Panc1 (cell line): ENCODE data around the gene HOXB7. TPM values are rescaled to one million over a fixed set of nuclear protein-coding genes. Genes with fewer than 3 reads are reported as not detected.

Experiments
- ATAC-seq: fragments of 200-7000 bp; cut with Tn5 transposase; 2 replicates; pipeline ENCODE4 v1.9.1; 2020; ENCODE audit warnings: mild to moderate bottlenecking, moderate library complexity
- BruUV-seq: library from RNA; stranded (reverse); fragments of 400-500 nt; replicated peaks from 2 replicates; lab custom pipeline; 2021; lab: Mats Ljungman, UMichigan
- CTCF ChIA-PET: fragments of 300-600 bp; sonication (Branson Sonifier 250); formaldehyde crosslinking; loops from one replicate; lab custom pipeline; 2022; ENCODE audit warnings: antibody characterized with exemption; lab: Charles Lee
- POLR2A ChIA-PET: fragments of 300-600 bp; sonication (Branson Sonifier 250); formaldehyde crosslinking; loops from one replicate; lab custom pipeline; 2022; ENCODE audit warnings: antibody characterized with exemption; lab: Charles Lee
- DNase-seq: peaks from one replicate; pipeline ENCODE4 v3.0.0-alpha.2; 2010; ENCODE audit warnings: low read depth, low spot score
- H3K27ac ChIP-seq: 2 replicates; pipeline ENCODE4 v1.5.1; 2011; ENCODE audit warnings: mild to moderate bottlenecking, low read length, inconsistent platforms
- H3K27me3 ChIP-seq: fragments of 200-500 bp; sonication (Bioruptor generic); 2 replicates; pipeline ENCODE4 v1.6.0; 2014; ENCODE audit warnings: low read length, inconsistent platforms; ENCODE audit not compliant: control insufficient read depth, insufficient read depth
- H3K36me3 ChIP-seq: fragments of 200-500 bp; sonication (Bioruptor generic); 2 replicates; pipeline ENCODE4 v1.5.1; 2014; ENCODE audit warnings: inconsistent platforms, mild to moderate bottlenecking, low read length, moderate library complexity; ENCODE audit not compliant: control insufficient read depth, insufficient read depth
- H3K4me1 ChIP-seq: 2 replicates; pipeline ENCODE4 v1.5.1; 2011; ENCODE audit warnings: inconsistent platforms, mild to moderate bottlenecking, low read length, moderate library complexity; ENCODE audit not compliant: control insufficient read depth, insufficient read depth
- H3K4me3 ChIP-seq, 2 experiments: 2 replicates each; pipeline ENCODE4 v1.5.1; 2011 to 2012; ENCODE audit warnings: low read depth in 2 of 2, low read length in 2 of 2, mild to moderate bottlenecking in 2 of 2, inconsistent platforms in 1 of 2, moderate library complexity in 1 of 2
- H3K9me3 ChIP-seq: fragments of 200-500 bp; sonication (Bioruptor generic); 2 replicates; pipeline ENCODE4 v1.5.1; 2014; ENCODE audit warnings: low read depth, mild to moderate bottlenecking, inconsistent platforms, low read length, moderate library complexity; ENCODE audit not compliant: control insufficient read depth, insufficient read depth
- POLR2AphosphoS5 ChIP-seq: IDR thresholded peaks from 2 replicates; pipeline ENCODE4 v1.6.1; 2012; ENCODE audit warnings: mild to moderate bottlenecking, low read depth, low read length, moderate library complexity
- SIN3A ChIP-seq: IDR thresholded peaks from 2 replicates; pipeline ENCODE4 v1.6.1; 2012; ENCODE audit warnings: low read depth, mild to moderate bottlenecking, low read length, moderate library complexity, borderline replicate concordance; ENCODE audit not compliant: insufficient read depth
- TCF7L2 ChIP-seq: IDR thresholded peaks from 2 replicates; pipeline ENCODE4 v1.6.1; 2011; ENCODE audit warnings: mild to moderate bottlenecking, low read depth, low read length, inconsistent platforms
- in situ Hi-C: cut with HindIII; loops from 2 replicates; pipeline ENCODE4 v1.10.0; 2016; ENCODE audit warnings: low sequenced_read_pairs, low pct_unique_long_range_greater_than_20kb
- intact Hi-C: fragments of 100-400 bp; cut with micrococcal nuclease; formaldehyde crosslinking; loops from one replicate; pipeline ENCODE4 v1.10.0; 2022; ENCODE audit not compliant: unreplicated experiment
- total RNA-seq: library from RNA; stranded (reverse); gene quantifications from one replicate; pipeline ENCODE4 v1.2.1, GENCODE V29; 2021; ENCODE audit not compliant: unreplicated experiment
- TF ChIP-seq, protein P1 (sequence below): fragments of 450-650 bp; IDR thresholded peaks from 2 replicates; pipeline ENCODE4 v1.5.1; 2017; ENCODE audit warnings: mild to moderate bottlenecking
- TF ChIP-seq, protein P2 (sequence below), 2 experiments: IDR thresholded peaks; 2 replicates each; pipeline ENCODE4 v1.6.1; 2011 to 2012; ENCODE audit warnings: low read depth in 2 of 2, control low read depth in 1 of 2, low read length in 1 of 2, mild to moderate bottlenecking in 1 of 2, moderate library complexity in 1 of 2; ENCODE audit not compliant: insufficient read depth in 1 of 2

HOXB7 gene
- total RNA-seq, 1 experiment from 2014 or later: 44.0 TPM

DNA sequence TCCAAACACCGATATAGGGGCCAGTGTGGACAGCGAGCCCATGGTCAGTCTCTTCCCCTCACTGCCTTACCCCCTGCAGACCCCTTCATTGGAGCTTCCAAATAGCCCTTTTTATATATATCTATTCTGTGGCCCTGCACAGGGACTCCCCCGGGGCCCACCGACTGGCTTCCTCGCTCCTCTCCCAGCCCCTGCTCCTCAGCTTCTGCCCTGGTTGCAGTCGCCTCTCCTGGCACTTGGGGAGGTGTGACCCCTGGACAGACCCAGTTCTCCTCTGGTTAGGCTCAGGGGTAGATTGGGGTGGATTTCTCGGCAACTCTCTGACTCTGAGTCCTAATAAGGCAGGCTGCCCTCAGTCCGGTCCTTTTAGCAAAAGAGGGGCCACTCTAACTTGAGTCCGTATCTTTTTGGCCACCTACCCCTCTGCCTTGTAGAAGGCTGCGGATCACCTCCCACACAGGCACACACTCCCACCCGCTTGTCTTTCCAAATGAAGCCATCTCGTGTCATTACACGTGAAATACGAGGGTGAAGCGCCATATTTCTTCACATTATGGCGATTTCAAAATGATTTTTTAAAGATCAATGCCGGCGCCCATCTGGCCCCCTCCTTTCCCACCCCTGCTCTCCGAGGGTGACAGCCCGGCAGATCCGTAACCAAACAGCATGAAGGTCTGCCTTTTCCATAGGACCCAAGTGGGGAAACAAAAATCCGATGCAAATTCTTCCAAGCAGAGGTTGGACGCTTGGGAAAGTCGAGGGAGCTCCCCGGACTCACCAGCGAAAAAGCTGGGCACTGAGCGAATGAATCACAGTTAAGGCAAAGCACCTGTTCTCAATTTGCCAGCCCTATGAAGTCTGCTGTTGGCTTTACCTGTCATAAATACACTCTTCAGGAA, 17.1 kb upstream of the HOXB7 start:
- Histone ChIP-seq H3K4me1 (peaks cover 48% of the 10 kb centered on the region), H3K4me3 (no peak overlapping the region), H3K36me3 (0 out of 2 replicates have a peak, but pooled peaks cover 3% of the 10 kb centered on the region), H3K9me3 (no peaks in the 10 kb centered on the region), H3K27me3 (no peaks in the 10 kb centered on the region), H3K27ac (peak overlapping the region; percentile 99)
- intact Hi-C loops: no loop called here
- ChIA-PET POLR2A (interaction anchor here (0.6 kb wide), 1 partner anchor 363 kb away, joined by 4 read pairs; no protein-coding TSS in a partner anchor), CTCF (interaction anchor here (1.1 kb wide), 1 partner anchor 320 kb away, joined by 3 read pairs; no protein-coding TSS in a partner anchor)
- BruUV-seq: no TSS peak
- no peak for TF ChIP-seq POLR2AphosphoS5
- no peak for TF ChIP-seq TCF7L2
- TF ChIP-seq, protein P1, sequence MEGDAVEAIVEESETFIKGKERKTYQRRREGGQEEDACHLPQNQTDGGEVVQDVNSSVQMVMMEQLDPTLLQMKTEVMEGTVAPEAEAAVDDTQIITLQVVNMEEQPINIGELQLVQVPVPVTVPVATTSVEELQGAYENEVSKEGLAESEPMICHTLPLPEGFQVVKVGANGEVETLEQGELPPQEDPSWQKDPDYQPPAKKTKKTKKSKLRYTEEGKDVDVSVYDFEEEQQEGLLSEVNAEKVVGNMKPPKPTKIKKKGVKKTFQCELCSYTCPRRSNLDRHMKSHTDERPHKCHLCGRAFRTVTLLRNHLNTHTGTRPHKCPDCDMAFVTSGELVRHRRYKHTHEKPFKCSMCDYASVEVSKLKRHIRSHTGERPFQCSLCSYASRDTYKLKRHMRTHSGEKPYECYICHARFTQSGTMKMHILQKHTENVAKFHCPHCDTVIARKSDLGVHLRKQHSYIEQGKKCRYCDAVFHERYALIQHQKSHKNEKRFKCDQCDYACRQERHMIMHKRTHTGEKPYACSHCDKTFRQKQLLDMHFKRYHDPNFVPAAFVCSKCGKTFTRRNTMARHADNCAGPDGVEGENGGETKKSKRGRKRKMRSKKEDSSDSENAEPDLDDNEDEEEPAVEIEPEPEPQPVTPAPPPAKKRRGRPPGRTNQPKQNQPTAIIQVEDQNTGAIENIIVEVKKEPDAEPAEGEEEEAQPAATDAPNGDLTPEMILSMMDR: no peak
- TF ChIP-seq, protein P2, sequence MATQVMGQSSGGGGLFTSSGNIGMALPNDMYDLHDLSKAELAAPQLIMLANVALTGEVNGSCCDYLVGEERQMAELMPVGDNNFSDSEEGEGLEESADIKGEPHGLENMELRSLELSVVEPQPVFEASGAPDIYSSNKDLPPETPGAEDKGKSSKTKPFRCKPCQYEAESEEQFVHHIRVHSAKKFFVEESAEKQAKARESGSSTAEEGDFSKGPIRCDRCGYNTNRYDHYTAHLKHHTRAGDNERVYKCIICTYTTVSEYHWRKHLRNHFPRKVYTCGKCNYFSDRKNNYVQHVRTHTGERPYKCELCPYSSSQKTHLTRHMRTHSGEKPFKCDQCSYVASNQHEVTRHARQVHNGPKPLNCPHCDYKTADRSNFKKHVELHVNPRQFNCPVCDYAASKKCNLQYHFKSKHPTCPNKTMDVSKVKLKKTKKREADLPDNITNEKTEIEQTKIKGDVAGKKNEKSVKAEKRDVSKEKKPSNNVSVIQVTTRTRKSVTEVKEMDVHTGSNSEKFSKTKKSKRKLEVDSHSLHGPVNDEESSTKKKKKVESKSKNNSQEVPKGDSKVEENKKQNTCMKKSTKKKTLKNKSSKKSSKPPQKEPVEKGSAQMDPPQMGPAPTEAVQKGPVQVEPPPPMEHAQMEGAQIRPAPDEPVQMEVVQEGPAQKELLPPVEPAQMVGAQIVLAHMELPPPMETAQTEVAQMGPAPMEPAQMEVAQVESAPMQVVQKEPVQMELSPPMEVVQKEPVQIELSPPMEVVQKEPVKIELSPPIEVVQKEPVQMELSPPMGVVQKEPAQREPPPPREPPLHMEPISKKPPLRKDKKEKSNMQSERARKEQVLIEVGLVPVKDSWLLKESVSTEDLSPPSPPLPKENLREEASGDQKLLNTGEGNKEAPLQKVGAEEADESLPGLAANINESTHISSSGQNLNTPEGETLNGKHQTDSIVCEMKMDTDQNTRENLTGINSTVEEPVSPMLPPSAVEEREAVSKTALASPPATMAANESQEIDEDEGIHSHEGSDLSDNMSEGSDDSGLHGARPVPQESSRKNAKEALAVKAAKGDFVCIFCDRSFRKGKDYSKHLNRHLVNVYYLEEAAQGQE (IDR thresholded peaks at IDR 0.05; ENCODE audit: insufficient read depth in 1 of 2, low read depth in 2 of 2, low read length in 1 of 2): no peak
- TF ChIP-seq SIN3A: no peak
- DNase-seq (no peak), ATAC-seq (no peak)
- in situ Hi-C loops: no loop called here

DNA sequence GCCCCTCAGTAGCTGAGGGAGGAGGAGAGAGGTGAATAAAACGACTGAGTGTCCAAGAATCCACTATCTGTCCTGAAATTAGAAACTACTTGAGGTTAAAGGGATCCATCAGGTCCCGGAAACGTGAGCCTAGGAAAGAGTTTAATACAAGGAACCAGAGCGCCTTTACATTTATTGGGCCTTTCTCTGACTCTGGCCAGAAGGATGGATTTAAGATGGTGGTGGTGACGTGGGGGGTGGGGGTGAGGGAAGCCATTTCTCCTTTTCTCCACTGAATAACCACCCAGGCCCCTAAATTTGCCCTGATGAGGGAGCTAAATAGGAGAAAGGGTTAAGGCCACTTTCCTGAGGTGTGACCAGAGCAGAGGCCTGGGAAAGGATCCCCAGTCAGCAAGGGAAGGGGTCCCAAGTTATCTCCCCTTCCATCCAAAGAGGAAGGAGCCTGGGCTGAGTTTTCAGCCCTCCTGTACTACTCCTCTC, 16.3 kb upstream of the HOXB7 start:
- Histone ChIP-seq H3K36me3 (0 out of 2 replicates have a peak, but pooled peaks cover 3% of the 10 kb centered on the region), H3K27ac (peak overlapping the region; percentile 99), H3K4me1 (peaks cover 54% of the 10 kb centered on the region), H3K4me3 (peak overlapping the region; percentile 78 to 93), H3K27me3 (no peaks in the 10 kb centered on the region), H3K9me3 (no peaks in the 10 kb centered on the region)
- no TSS peak for BruUV-seq
- DNase-seq: no peak
- ChIA-PET CTCF (interaction anchor here (1.2 kb wide), 1 partner anchor 9 kb away, joined by 4 read pairs; no protein-coding TSS in a partner anchor), POLR2A (interaction anchor here (0.5 to 2.0 kb wide), 3 partner anchors 9 to 429 kb away, joined by 6 to 27 read pairs (median 9); no protein-coding TSS in a partner anchor)
- ATAC-seq: peak; percentile 1; the same call in 1 of the 2 replicates
- in situ Hi-C loops (no loop called here), intact Hi-C loops (no loop called here)
- TF ChIP-seq TCF7L2: no peak
- TF ChIP-seq POLR2AphosphoS5: 0 out of 2 replicates have a peak, but pooled peaks have one; percentile 34
